Ishikawa (cell line): Measurements from ENCODE around the gene ARAP1.

Experiments
- CEBPB ChIP-seq: IDR thresholded peaks from 2 replicates; pipeline ENCODE4 v1.6.1; 2012
- EP300 ChIP-seq: IDR thresholded peaks from 2 replicates; pipeline ENCODE4 v1.6.1; 2012; ENCODE audit warnings: borderline replicate concordance
- FOXM1 ChIP-seq: IDR thresholded peaks from 2 replicates; pipeline ENCODE4 v1.6.1; 2012; ENCODE audit warnings: low read depth, borderline replicate concordance
- TAF1 ChIP-seq: IDR thresholded peaks from 2 replicates; pipeline ENCODE4 v1.6.1; 2012; ENCODE audit warnings: low read depth, mild to moderate bottlenecking
- ZBTB7A ChIP-seq: IDR thresholded peaks from 2 replicates; pipeline ENCODE4 v1.6.1; 2012; ENCODE audit warnings: low read depth
- TF ChIP-seq, protein P1 (sequence below): IDR thresholded peaks from 2 replicates; pipeline ENCODE4 v1.6.1; 2012
- TF ChIP-seq, protein P2 (sequence below): IDR thresholded peaks from 2 replicates; pipeline ENCODE4 v1.6.1; 2012
- TF ChIP-seq, protein P3 (sequence below): IDR thresholded peaks from 2 replicates; pipeline ENCODE4 v1.6.1; 2012; ENCODE audit warnings: low read depth, mild to moderate bottlenecking

DNA sequence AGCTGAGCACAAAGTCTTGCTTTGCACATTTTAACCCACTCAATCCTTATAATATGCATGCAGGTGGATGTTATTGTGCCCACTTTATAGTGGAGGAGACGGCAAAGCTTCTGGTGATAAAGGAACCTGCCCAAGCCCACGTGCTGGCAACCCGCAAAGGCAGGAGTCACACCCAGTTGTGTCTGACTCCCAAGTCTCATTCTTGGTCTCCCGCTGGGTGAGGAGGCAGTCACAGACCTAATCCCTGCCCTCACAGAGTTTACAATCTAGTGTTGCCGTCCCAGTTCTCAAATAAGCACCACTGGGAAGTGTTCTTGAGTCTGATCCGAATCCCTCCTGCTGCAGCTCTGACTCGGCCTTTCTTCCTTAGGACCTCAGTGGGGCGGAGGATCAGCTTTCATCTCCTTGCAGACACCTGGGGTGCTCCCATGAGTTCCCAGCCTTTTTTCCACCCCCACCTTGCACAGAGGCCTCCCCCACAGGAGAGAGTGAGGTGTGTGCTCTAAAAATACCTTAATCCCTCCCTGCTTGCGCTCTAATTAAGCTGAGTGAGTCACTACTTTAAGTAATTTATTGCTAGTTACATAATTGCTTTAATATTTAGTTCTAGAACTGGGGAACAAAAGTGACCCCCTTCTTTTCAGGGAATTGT lies 93.1 kb downstream of the ARAP1 start:
- TF ChIP-seq EP300 (no peak), ZBTB7A (no peak), FOXM1 (no peak), TAF1 (no peak), CEBPB (no peak)
- TF ChIP-seq, protein P1, sequence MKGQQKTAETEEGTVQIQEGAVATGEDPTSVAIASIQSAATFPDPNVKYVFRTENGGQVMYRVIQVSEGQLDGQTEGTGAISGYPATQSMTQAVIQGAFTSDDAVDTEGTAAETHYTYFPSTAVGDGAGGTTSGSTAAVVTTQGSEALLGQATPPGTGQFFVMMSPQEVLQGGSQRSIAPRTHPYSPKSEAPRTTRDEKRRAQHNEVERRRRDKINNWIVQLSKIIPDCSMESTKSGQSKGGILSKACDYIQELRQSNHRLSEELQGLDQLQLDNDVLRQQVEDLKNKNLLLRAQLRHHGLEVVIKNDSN: no peak
- TF ChIP-seq, protein P2, sequence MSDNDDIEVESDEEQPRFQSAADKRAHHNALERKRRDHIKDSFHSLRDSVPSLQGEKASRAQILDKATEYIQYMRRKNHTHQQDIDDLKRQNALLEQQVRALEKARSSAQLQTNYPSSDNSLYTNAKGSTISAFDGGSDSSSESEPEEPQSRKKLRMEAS: no peak
- TF ChIP-seq, protein P3, sequence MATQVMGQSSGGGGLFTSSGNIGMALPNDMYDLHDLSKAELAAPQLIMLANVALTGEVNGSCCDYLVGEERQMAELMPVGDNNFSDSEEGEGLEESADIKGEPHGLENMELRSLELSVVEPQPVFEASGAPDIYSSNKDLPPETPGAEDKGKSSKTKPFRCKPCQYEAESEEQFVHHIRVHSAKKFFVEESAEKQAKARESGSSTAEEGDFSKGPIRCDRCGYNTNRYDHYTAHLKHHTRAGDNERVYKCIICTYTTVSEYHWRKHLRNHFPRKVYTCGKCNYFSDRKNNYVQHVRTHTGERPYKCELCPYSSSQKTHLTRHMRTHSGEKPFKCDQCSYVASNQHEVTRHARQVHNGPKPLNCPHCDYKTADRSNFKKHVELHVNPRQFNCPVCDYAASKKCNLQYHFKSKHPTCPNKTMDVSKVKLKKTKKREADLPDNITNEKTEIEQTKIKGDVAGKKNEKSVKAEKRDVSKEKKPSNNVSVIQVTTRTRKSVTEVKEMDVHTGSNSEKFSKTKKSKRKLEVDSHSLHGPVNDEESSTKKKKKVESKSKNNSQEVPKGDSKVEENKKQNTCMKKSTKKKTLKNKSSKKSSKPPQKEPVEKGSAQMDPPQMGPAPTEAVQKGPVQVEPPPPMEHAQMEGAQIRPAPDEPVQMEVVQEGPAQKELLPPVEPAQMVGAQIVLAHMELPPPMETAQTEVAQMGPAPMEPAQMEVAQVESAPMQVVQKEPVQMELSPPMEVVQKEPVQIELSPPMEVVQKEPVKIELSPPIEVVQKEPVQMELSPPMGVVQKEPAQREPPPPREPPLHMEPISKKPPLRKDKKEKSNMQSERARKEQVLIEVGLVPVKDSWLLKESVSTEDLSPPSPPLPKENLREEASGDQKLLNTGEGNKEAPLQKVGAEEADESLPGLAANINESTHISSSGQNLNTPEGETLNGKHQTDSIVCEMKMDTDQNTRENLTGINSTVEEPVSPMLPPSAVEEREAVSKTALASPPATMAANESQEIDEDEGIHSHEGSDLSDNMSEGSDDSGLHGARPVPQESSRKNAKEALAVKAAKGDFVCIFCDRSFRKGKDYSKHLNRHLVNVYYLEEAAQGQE: no peak
